WTC11 (cell line): ENCODE measurements around the gene ZNF530. TPM values are rescaled to one million over a fixed set of nuclear protein-coding genes. Genes with fewer than 3 reads are reported as not detected.

Source experiments
- ATAC-seq: fragments of 200-7000 bp; cut with Tn5 transposase; 2 replicates; pipeline ENCODE4 v1.10.0; 2021; ENCODE audit warnings: mild to moderate bottlenecking, moderate library complexity
- CTCF ChIA-PET: fragments of 300-600 bp; sonication (Branson Sonifier 250); formaldehyde crosslinking; loops from one replicate; lab custom pipeline; 2021; ENCODE audit warnings: antibody characterized with exemption; lab: Charles Lee
- POLR2A ChIA-PET: fragments of 350-600 bp; sonication (Branson Sonifier 250); formaldehyde crosslinking; loops from one replicate; lab custom pipeline; 2021; ENCODE audit warnings: antibody characterized with exemption; lab: Charles Lee
- DNase-seq: peaks from one replicate; pipeline ENCODE4 v3.0.0; 2021; ENCODE audit warnings: low spot score
- H3K27ac Mint-ChIP-seq: 2 replicates; pipeline ENCODE4 v1.8.0; 2021; ENCODE audit warnings: mixed read lengths
- H3K27me3 Mint-ChIP-seq: 2 replicates; pipeline ENCODE4 v1.8.0; 2021; ENCODE audit warnings: low read depth, mild to moderate bottlenecking, moderate library complexity, mixed read lengths
- H3K36me3 Mint-ChIP-seq: 2 replicates; pipeline ENCODE4 v1.8.0; 2021; ENCODE audit warnings: mixed read lengths
- H3K4me1 Mint-ChIP-seq: 2 replicates; pipeline ENCODE4 v1.8.0; 2022; ENCODE audit warnings: mixed read lengths
- H3K4me3 Mint-ChIP-seq: 2 replicates; pipeline ENCODE4 v1.8.0; 2021; ENCODE audit warnings: mild to moderate bottlenecking, moderate library complexity, mixed read lengths
- H3K9me3 Mint-ChIP-seq: 2 replicates; pipeline ENCODE4 v1.8.0; 2021; ENCODE audit warnings: mixed read lengths
- FOXK1 ChIP-seq: sonication (generic); formaldehyde crosslinking; IDR thresholded peaks from 2 replicates; pipeline ENCODE4 v1.8.0; 2022; ENCODE audit warnings: mild to moderate bottlenecking, moderate library complexity, missing genetic modification reagents
- GRHL2 ChIP-seq: fragments of 250-450 bp; sonication (Bioruptor Pico); IDR thresholded peaks from 2 replicates; pipeline ENCODE4 v1.8.0; 2022; ENCODE audit warnings: mild to moderate bottlenecking, moderate library complexity; ENCODE audit not compliant: insufficient replicate concordance, severe bottlenecking
- GTF2I ChIP-seq: fragments of 250-450 bp; sonication (Bioruptor Pico); conservative IDR thresholded peaks from 2 replicates; pipeline ENCODE4 v1.4.0; 2021; ENCODE audit warnings: mild to moderate bottlenecking
- IRF2 ChIP-seq: sonication (generic); formaldehyde crosslinking; IDR thresholded peaks from 2 replicates; pipeline ENCODE4 v1.8.0; 2022; ENCODE audit warnings: low read depth, missing genetic modification reagents, borderline replicate concordance
- JAZF1 ChIP-seq: fragments of 250-450 bp; sonication (Bioruptor Pico); IDR thresholded peaks from 2 replicates; pipeline ENCODE4 v1.9.0; 2021; ENCODE audit warnings: moderate library complexity, mild to moderate bottlenecking, inconsistent platforms
- KAT7 ChIP-seq: sonication (generic); formaldehyde crosslinking; IDR thresholded peaks from 2 replicates; pipeline ENCODE4 v1.8.1; 2023; ENCODE audit warnings: missing genetic modification reagents, mild to moderate bottlenecking, borderline replicate concordance
- NR3C1 ChIP-seq: sonication (generic); formaldehyde crosslinking; conservative IDR thresholded peaks from 2 replicates; pipeline ENCODE4 v1.8.1; 2023; ENCODE audit warnings: low read depth, mild to moderate bottlenecking, missing genetic modification reagents
- OVOL2 ChIP-seq: fragments of 250-450 bp; sonication (Bioruptor Pico); IDR thresholded peaks from 2 replicates; pipeline ENCODE4 v1.9.0; 2021; ENCODE audit warnings: mild to moderate bottlenecking, borderline replicate concordance
- ZNF281 ChIP-seq: sonication (generic); formaldehyde crosslinking; IDR thresholded peaks from 2 replicates; pipeline ENCODE4 v1.8.0; 2023; ENCODE audit warnings: mild to moderate bottlenecking, missing genetic modification reagents
- ZNF396 ChIP-seq: fragments of 250-450 bp; sonication (Bioruptor Pico); IDR thresholded peaks from 2 replicates; pipeline ENCODE4 v1.8.0; 2021; ENCODE audit warnings: mild to moderate bottlenecking, moderate library complexity, borderline replicate concordance
- ZNF512 ChIP-seq: sonication (generic); formaldehyde crosslinking; IDR thresholded peaks from 2 replicates; pipeline ENCODE4 v1.8.1; 2022; ENCODE audit warnings: missing genetic modification reagents, borderline replicate concordance
- total RNA-seq: library from RNA; stranded (reverse); gene quantifications from 3 replicates; pipeline ENCODE4 v1.2.3, GENCODE V29; 2021
- TF ChIP-seq, protein P1 (sequence below): fragments of 250-450 bp; sonication (Bioruptor Pico); IDR thresholded peaks from 2 replicates; pipeline ENCODE4 v1.9.0; 2021; ENCODE audit warnings: mild to moderate bottlenecking
- TF ChIP-seq, protein P2 (sequence below): sonication (generic); formaldehyde crosslinking; IDR thresholded peaks from 2 replicates; pipeline ENCODE4 v1.8.1; 2023; ENCODE audit warnings: mild to moderate bottlenecking, moderate library complexity, missing genetic modification reagents
- TF ChIP-seq, protein P3 (sequence below): fragments of 250-450 bp; sonication (Bioruptor Pico); IDR thresholded peaks from 2 replicates; pipeline ENCODE4 v1.9.0; 2021; ENCODE audit warnings: mild to moderate bottlenecking, borderline replicate concordance

Gene ZNF530
- total RNA-seq, 1 experiment from 2014 or later: 11.2 TPM

DNA sequence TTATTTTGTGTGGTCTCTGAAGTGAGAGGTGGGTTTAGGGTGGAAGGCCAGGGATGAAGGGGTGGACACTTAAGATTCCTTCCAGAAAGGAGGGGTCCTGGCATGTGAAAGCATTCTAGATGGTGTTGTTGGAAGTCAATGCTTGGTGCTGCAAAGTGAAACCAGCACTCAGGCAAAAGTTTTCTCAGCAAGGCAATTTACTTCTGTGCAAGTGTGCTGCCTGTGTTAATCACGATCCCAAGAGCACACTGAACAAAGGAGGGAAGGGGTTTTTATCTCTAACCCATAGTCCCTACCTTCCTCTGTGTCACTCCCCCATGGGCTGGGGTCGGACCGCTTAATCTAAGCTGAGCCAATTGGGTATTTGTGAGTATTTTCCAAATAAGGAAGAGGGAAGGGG lies 15.7 kb downstream of the ZNF530 start (continued):
- TF ChIP-seq OVOL2 (no peak), ZNF512 (CRISPR knock-in tag) (no peak), GRHL2 (CRISPR knock-in tag) (no peak)

GRCh38 chr19:57620673-57621348 lies 21.1 kb downstream of the ZNF530 start:
- H3K27ac Mint-ChIP-seq: no peak overlapping the region
- no peak for DNase-seq
- CTCF ChIA-PET: no interaction called here

DNA sequence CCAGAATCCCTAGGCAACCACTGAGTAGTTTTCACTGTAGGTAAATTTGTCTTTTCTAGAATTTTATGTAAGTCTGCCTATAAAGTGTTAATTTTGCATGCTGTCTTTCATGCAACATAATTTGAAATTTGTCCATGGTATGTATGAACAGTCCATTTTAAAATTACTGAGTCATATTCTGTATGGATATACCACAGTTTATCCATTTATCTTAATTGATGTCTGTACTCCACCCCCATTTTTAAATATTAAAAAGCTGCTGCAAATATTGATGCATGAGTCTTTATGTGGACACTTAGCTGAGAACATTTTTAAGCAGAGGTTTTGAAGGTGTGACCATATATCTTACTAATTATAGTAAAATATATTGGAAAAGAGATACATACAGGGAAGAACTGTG lies 23.4 kb downstream of the ZNF530 start:
- Mint-ChIP-seq H3K4me1 (no peaks in the 10 kb centered on the region), H3K9me3 (peaks cover 67% of the 10 kb centered on the region), H3K4me3 (no peak overlapping the region), H3K27me3 (peaks cover 12% of the 10 kb centered on the region; the same call in 1 of the 2 replicates), H3K36me3 (peaks cover 72% of the 10 kb centered on the region), H3K27ac (no peak overlapping the region)
- ChIA-PET CTCF (no interaction called here), POLR2A (no interaction called here)
- ATAC-seq (no peak), DNase-seq (no peak)
- TF ChIP-seq, protein P1, sequence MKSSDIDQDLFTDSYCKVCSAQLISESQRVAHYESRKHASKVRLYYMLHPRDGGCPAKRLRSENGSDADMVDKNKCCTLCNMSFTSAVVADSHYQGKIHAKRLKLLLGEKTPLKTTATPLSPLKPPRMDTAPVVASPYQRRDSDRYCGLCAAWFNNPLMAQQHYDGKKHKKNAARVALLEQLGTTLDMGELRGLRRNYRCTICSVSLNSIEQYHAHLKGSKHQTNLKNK (CRISPR knock-in tag): no peak
- TF ChIP-seq FOXK1 (CRISPR knock-in tag): no peak
- TF ChIP-seq ZNF512 (CRISPR knock-in tag): no peak
- TF ChIP-seq, protein P2, sequence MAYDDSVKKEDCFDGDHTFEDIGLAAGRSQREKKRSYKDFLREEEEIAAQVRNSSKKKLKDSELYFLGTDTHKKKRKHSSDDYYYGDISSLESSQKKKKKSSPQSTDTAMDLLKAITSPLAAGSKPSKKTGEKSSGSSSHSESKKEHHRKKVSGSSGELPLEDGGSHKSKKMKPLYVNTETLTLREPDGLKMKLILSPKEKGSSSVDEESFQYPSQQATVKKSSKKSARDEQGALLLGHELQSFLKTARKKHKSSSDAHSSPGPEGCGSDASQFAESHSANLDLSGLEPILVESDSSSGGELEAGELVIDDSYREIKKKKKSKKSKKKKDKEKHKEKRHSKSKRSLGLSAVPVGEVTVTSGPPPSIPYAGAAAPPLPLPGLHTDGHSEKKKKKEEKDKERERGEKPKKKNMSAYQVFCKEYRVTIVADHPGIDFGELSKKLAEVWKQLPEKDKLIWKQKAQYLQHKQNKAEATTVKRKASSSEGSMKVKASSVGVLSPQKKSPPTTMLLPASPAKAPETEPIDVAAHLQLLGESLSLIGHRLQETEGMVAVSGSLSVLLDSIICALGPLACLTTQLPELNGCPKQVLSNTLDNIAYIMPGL (CRISPR knock-in tag): no peak
- TF ChIP-seq ZNF281: no peak
- TF ChIP-seq IRF2 (CRISPR knock-in tag): no peak
- TF ChIP-seq ZNF396 (CRISPR knock-in tag): no peak
- TF ChIP-seq KAT7 (CRISPR knock-in tag): no peak
- TF ChIP-seq, protein P3, sequence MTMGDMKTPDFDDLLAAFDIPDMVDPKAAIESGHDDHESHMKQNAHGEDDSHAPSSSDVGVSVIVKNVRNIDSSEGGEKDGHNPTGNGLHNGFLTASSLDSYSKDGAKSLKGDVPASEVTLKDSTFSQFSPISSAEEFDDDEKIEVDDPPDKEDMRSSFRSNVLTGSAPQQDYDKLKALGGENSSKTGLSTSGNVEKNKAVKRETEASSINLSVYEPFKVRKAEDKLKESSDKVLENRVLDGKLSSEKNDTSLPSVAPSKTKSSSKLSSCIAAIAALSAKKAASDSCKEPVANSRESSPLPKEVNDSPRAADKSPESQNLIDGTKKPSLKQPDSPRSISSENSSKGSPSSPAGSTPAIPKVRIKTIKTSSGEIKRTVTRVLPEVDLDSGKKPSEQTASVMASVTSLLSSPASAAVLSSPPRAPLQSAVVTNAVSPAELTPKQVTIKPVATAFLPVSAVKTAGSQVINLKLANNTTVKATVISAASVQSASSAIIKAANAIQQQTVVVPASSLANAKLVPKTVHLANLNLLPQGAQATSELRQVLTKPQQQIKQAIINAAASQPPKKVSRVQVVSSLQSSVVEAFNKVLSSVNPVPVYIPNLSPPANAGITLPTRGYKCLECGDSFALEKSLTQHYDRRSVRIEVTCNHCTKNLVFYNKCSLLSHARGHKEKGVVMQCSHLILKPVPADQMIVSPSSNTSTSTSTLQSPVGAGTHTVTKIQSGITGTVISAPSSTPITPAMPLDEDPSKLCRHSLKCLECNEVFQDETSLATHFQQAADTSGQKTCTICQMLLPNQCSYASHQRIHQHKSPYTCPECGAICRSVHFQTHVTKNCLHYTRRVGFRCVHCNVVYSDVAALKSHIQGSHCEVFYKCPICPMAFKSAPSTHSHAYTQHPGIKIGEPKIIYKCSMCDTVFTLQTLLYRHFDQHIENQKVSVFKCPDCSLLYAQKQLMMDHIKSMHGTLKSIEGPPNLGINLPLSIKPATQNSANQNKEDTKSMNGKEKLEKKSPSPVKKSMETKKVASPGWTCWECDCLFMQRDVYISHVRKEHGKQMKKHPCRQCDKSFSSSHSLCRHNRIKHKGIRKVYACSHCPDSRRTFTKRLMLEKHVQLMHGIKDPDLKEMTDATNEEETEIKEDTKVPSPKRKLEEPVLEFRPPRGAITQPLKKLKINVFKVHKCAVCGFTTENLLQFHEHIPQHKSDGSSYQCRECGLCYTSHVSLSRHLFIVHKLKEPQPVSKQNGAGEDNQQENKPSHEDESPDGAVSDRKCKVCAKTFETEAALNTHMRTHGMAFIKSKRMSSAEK (CRISPR knock-in tag): no peak
- no peak for TF ChIP-seq NR3C1 (CRISPR knock-in tag)

More at GRCh38 chr19:57620673-57621348, 21.1 kb downstream of the ZNF530 start:
- Mint-ChIP-seq H3K9me3 (peaks cover 89% of the 10 kb centered on the region), H3K27me3 (peaks cover 12% of the 10 kb centered on the region), H3K4me1 (no peaks in the 10 kb centered on the region; the same call in 1 of the 2 replicates), H3K4me3 (no peak overlapping the region), H3K36me3 (peaks cover 95% of the 10 kb centered on the region)
- peak; percentile 19; the same call in 1 of the 2 replicates for TF ChIP-seq GTF2I (CRISPR knock-in tag)
- no peak for TF ChIP-seq JAZF1
- POLR2A ChIA-PET: no interaction called here
- no peak for ATAC-seq
